G401 (cell line): ENCODE results near the gene PPFIBP2. TPM values are rescaled to one million over a fixed set of nuclear protein-coding genes. Genes with fewer than 3 reads are reported as not detected.

Experiments
- DNase-seq: peaks from one replicate; pipeline ENCODE4 v3.0.0-alpha.2; 2015; ENCODE audit warnings: low spot score
- in situ Hi-C: cut with HindIII; loops from 2 replicates; pipeline ENCODE4 v1.10.0; 2016; ENCODE audit warnings: low sequenced_read_pairs, mixed read lengths
- total RNA-seq: library from RNA; depleted of rRNA; stranded (reverse); fragments of >200 nt; shearing (Covaris generic); gene quantifications from 2 replicates; pipeline ENCODE4 v1.2.3, GENCODE V29; 2014

PPFIBP2 gene
- total RNA-seq, 1 experiment from 2014 or later = 24.2 TPM

DNA sequence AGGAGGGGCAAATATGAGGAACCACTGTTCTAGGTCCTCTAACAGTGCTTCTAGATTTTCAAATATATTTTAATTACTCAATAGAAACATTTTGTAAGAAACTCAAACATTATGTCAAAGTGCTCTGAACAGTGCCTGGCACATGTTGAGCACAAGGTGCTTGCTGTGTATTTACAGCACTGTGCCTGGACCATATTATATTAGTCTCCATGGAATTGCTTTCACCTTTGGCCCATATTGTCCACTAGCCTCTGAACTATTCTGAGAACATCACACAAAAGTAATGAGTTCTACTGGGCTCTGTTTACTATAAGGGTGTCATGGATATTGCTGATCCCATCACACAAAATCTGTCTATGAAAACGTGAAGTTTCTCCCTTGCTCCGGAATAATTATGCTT is 76.7 kb downstream of the PPFIBP2 start:
- DNase-seq = no peak
- in situ Hi-C loops = no loop called here

DNA sequence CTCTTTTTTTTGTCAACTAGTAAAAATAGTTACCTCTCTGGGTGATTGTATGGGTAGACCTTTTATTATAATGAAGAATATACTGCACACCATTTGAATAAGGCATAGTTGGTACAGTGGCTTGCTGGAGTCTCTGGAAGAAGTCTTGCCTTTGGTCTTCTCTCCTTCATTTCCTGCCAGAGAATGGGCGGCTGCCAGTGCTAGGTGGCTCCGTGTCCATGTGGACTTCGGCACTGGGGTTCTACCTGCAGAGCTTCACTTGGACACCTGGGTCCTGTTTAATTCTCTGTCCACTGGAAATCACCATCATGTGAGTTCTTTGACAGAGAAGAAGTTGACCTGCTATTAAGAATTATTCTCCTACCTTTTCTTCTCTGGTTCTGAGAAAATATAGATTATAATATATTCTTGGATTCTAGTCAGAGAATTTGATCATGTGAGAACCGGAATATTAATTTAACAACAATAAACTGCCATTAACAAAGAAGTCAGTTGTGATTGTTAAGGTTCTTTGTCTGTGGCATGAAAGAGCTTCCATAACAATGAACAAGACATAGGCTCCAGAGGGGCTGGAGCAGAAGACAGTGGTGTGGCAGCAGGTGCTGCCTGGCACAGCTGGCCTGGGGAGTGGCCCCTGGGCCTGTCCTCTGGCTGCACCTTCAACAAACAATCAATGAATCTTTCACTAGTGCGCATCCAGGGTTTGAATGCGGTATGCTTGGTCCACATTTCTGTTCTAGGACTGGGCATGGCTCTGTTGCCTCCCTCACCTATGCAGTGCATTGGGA is 77.5 kb downstream of the PPFIBP2 start:
- in situ Hi-C loops = no loop called here
- no peak for DNase-seq

DNA sequence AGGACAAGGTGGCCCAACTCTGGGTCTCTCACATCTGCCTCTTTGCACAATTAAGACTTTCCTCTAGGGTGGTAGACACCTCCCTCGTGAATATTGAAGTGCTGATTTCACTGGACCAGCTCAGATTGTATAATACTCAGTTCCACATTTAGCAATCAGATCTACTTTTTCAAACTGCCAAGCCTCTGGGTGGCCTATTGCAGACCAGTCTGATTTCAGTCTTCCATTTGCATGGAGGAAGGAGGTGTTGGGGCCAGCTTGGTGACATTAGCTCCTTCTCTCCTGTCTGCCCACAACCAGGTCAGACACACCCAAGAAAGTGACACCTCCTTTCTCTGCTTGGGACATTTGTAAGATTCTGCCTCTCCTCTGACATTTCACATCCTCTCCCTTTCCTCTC is 78.2 kb downstream of the PPFIBP2 start:
- in situ Hi-C loops = no loop called here
- DNase-seq = no peak

DNA sequence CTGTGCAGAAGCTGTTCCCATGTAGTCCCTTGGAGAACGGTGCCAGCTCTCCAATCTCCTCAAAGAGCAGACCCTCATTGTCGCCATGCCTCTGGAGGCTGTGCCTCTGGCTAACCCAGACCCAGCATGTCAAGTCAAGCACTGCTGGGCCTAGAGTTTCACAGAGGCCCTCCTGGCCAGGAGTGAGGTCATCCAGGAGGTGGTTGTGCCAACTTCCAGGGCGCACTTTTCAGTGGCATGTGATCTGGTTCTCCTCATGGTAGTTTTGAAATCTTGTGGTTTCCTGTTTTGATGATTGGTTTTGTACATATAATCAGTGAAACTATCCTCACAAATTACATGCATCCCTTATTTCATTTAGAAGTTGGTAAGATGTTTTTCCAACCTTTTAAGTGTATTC is 78.9 kb downstream of the PPFIBP2 start:
- in situ Hi-C loops = no loop called here
- DNase-seq = no peak

DNA sequence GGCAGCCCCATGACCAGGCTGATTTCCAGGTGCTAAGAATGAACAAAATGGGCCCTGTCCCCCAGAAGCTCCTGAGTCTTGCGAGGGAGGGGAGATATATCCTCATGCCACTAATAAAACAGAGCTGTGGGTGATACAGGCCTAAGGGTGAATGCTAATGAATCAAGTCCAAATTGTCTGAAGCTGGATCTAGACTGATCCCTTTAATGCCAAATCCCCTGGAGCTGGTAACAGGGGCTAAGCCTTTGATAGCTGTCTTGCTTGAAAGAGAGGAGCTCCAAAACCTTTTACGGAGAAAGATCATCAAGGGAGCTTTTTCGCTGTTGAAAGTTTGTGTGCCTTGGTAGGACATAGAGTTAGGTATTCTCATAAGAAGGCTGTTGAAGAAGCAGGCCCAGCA is 79.7 kb downstream of the PPFIBP2 start:
- in situ Hi-C loops = no loop called here

DNA sequence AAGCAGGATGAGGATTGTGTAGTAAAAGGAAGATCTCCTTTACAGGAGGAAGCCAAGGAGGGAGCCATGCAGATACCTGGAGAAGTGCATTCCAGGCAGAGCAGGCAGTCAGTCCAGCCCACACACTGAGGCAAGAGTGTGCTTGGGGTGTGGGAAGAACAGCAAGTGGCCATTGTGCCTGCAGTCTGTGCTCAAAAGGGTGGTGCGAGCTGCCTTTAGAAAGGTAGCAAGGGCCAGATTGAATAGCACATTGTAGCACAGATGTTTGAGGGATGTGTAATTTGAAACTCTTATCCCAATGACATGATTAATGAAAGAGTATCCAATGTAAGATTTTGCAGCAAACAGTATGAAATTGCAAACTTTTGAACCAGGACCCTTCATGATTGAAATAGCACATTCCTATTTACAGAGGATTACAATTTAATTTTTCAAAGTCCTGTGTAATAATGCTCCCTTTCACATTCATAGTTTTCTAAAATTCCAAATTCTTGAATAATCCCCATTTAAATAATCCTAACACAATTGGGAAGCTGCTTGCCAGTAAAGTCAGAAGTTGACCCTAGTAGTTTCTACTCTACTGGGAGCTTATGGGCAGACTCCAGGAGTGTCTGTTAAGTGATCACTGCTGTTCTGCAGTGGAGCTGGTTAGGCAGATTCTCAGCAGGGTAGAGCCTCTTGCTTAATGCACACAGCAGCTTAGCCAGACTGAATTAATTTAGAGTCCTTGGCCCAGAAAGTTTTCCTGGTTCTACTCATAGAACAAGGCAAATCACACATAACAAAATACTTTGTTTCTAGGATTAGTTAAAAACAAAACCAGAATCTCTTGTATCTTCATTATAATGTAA is 81.4 kb downstream of the PPFIBP2 start:
- no peak for DNase-seq
- in situ Hi-C loops = no loop called here

More for the DNA sequence above, 79.7 kb downstream of the PPFIBP2 start:
- DNase-seq = no peak

DNA sequence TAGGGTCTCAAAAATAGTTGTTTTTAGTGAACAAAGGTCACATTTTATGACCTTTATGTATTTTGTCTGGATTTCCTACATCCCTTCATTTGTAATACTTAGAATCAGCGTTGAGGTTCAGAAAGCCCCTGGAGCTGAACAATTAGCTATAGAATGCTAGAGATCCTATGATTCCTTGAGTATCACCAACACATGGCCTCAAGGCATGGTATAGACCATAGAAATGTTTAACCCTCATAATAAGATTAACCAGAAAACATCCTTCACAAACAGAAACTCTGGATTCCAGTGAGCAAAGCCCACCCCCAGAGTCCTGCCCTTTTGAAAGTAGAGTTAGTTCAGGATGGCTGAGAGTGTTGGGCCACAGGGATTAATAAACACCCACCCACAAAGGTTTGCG is 82.2 kb downstream of the PPFIBP2 start:
- no peak for DNase-seq
- in situ Hi-C loops = no loop called here

DNA sequence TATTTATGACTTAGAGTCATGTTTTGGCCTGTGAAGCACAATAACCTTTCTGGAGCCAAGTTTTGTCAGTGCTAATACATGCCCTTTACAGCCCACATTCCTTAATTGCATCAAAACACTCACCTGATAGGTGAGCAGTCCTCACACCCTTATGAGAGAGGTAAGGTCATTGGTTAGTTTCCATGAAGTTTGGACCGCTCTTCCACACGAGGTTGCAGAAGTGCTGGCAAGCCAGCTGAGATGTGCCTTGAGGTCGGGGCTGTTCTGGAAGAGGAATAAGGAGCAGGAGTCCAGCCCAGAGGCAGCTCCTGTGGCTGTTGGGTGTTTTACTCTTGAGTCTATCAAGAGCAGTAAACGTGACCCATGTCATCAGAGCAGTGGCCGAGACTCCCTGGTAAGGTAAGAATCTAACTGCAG is 83.2 kb downstream of the PPFIBP2 start:
- in situ Hi-C loops = no loop called here
- no peak for DNase-seq

DNA sequence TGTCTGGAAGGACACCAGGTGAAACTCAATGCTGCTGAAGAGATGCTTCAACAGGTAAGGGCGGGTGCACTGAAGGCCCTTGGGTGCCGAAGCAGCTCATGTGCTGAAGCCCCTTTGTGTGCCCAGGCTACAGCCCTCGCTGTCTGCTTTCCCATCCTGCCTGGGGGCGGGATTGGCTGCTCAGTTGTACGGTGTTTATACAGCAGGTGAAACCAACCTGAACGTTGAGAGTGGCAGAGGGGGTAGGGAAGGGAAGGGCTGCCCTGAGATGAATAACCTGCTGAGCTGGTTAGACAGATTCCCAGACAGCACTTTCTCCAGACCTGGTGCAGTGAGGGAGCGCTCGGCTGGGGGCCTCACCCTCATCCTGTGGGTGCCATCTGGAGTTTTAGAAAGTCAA is 83.8 kb downstream of the PPFIBP2 start:
- no peak for DNase-seq
- in situ Hi-C loops = no loop called here

DNA sequence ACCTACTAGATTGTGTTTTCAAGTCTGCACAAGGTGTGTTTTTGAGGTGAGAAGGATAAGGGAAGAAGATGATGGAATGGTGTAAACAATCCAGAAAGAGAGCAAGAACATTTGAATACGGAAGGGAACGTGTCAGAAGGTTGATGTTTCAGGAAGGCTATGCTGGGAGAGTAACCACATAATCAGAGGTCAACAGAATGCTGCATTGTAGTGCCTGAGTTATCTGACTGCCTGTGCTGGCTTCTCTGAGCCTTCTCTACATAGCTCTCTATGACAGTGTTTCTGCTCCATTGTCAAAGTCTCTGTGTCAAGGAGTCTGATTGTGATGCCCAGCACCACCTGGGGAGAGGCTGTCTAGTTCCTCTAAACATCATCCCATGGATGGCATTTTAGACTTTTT is 85.4 kb downstream of the PPFIBP2 start:
- DNase-seq = no peak
- in situ Hi-C loops = no loop called here

DNA sequence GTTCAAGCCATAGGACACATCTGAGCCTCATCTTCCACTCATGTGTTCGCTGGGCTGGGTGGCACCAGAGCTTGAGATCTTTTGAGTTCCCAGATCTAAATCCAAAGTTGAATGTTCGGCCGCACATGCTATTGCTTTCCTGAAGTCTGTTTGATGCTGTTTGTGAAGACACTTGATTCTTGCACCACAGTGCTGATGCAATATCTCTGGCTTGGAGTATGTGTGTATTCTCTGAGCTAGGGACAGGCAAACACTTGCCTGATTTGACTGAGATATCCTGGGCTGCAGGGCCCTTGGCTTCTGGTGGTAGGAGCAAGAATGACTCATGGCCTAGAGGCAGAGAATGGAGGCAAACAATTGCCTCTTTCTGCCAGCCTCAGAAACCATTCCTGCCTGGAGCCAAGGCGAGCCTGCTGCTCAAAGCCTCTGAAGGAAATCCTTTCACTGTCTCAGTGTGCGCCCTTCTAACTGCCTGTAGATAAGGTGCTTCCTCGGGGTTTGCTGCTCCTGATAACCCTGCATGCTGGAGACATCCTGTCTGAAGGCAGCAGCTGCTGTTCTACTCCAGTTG is 86.5 kb downstream of the PPFIBP2 start:
- no peak for DNase-seq
- in situ Hi-C loops = no loop called here

DNA sequence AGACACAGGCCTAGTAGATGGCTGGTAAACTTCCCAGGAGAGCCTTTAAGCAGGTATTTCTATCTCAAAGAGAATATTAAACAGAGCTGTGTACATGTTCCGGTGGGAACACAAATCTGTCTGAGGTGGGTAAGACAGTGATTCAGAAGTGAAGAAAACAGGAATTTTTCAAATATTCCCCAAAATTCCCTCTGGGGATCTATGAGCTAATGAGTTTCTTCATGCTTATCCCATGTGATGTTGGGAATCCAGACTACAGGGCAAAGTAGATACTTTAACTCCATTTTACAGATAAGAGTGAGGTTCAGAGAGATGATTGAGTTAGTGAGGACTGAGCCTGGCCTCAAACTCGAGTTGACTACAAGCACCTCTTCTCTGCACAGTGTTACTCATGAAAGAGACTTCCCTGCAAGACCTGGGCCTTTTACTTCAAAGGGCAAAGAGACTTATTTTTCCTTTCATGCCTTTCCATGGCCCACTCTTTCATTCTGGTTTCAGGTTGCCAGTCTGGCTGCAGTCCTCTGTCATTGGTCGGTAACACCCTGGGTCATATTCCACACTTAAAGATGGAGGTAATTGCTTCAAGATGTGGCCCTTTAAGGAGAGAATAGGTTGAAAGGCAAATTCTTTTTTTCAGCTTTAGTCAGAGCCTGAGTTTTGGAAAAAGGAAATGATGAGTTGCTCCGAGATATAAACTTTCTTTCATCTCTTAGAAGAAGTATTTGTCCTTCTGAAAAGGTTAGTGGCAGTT is 89.4 kb downstream of the PPFIBP2 start:
- in situ Hi-C loops = no loop called here

DNA sequence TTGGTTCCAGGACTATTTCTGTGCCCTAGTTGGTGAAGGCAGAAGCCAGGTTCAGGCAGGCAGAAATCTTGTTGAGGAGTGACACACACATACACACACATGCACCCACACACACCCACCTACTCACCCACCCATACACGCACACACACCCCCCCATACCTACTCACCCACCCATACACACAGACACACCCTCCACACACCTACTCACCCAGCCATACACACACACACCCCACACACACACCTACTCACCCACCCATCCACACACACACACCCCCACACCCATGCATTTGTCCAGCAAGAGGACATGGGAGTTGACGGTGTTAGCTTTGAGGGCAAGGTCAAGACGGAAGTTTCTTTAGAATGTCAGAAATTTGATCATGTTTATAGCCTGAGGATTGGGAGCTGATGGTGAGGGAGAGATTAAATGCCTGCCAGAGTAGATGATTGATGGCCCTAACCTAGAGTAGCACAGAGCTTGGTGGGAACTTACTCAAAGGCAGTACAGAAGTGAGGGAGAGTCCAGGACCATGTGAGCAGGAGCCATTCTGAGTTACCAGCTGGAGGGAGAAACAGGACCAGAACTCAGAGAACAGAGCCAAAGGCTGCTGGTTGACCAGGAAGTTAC is 90.6 kb downstream of the PPFIBP2 start:
- no peak for DNase-seq
- in situ Hi-C loops = no loop called here

More for the DNA sequence above, 89.4 kb downstream of the PPFIBP2 start:
- no peak for DNase-seq

DNA sequence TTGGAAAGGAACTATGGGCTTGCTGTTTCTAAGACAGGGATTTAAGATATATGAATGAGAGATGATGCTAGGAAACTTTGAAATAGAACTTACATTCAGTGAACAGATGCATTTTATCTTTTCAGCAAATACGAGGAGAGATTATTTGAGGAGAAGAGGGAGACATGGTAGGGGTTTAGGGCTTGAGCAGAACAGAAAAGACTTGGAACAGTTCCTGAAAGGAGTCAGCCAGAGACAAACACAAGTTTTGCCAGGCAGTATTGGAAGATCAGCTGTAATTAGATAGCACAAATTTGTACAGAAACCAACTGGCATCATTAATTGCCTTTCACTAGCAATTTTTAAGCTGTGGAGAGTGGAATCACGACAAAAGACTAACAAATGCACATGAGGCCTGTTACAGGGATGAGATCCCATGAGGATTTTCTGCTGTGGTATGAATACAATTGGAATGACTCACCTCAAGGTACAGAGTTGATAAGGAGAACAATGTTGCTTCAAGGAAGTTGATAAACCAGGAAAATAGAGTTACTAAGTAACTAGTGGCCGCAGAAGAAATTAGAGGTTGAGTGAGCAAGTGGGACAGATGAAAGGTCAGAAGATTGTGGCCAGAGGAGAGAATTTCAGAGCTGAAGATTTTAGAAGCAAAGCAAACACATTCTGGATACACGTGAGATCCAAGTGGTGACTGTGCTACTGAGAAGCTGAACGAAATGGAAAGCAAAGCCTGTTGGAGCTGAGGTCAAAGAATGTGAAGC is 91.6 kb downstream of the PPFIBP2 start:
- no peak for DNase-seq
- in situ Hi-C loops = no loop called here

DNA sequence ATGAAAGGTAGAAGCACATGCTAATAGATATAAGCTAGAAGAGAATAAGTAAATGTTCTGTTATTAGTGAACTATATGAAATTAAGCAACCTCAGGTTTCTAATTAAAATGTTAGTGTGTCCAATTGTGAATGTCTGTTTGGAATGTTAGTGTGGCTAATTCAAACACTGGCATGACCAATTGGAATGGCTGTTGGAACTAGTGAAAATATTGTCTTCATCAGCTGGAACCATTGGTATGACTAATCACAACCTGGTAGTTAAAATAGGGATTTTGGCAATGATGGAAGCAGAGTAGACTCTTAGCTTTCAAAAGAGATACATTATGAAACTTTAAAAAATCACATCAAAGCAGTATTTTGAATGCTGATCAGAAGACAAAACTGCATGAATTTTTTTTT is 92.7 kb downstream of the PPFIBP2 start:
- in situ Hi-C loops = no loop called here
- no peak for DNase-seq

DNA sequence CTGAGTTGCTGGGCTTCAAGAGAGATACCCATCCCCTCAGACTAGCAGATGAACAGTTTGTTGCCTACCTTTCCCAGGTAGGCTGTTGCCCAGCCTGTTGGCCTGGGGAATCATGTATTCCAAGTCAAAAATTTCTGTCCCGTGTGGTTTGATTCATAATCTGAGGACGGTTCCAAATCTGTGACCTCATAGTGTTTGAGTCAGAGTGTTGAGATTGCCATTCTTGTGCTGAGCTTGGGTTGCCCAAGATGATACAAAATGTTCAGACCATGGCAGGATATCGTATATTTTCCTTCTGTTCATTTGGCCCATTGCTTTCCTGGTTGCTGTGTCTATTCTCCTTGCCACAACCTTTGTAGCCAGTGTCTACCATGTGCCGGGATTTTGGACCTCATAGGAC is 95.2 kb downstream of the PPFIBP2 start:
- in situ Hi-C loops = no loop called here
- no peak for DNase-seq

DNA sequence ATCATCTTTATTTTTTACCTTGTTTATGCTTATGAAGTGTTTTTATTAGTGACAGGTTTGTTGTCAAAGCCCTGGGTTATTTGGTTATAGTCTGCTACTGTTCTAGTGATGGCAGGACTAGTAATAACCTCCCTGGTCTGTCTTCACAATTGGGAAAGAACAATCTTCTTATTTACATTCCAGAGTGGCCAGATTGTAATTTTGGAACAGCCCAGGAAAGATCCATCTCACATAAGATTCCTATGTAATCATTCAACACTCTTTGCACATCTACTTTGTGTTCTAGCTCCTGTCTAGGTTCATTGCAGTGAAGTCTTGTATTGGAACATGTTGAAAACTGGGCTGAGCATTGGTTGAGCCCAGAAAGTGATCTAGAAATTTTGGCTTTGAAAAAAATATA is 95.7 kb downstream of the PPFIBP2 start:
- DNase-seq = no peak
- in situ Hi-C loops = no loop called here

DNA sequence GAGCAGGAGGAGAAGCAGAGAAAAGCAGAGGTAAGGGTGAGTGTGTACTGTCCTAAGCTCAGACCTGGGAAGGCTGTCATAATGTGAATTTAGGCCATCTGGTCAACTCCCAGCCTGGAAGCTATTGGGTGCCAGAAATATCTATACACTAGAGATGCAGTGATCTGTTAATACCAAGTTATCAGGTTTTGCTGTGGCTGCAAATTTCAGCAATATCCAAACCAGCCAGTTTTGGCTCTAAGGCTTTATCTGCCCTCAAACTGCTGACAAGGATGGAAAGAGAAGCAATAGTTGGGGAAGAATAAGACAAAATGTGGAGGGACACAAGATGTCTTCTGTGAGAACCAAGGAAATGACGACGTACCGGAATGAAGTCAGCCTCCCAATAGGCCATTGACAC is 96.6 kb downstream of the PPFIBP2 start:
- in situ Hi-C loops = no loop called here
- peak; percentile 10 for DNase-seq
